Measurements from ENCODE around the gene LRIT2. TPM values are rescaled to one million over a fixed set of nuclear protein-coding genes. Genes with fewer than 3 reads are reported as not detected.

The LRIT2 gene
- total RNA-seq, 1 experiment from 2014 or later = not detected

DNA sequence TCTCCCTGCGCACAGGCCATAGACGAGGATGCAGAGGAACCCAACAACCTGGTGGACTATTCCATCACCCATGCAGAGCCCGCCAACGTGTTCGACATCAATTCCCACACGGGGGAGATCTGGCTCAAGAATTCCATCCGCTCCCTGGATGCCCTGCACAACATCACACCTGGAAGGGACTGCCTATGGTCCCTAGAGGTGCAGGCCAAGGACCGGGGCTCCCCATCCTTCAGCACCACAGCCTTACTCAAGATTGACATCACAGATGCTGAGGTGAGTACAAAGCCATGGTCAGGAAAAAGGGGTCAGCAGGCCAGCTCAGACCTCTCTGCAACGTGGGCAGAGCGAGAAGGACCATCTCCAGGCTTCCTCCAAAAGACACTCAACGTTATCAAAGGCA is 12.3 kb downstream of the LRIT2 start:
- ChIA-PET CTCF (no interaction called here), POLR2A (no interaction called here)
- Histone ChIP-seq H3K36me3 (ENCODE audit: control insufficient read depth, insufficient read depth, low read length) (no peaks in the 10 kb centered on the region), H3K27me3 (replicated peaks; ENCODE audit: control insufficient read depth, insufficient read depth, low read length) (peaks cover 2% of the 10 kb centered on the region; the same call in 1 of the 2 replicates), H3K4me1 (no peaks in the 10 kb centered on the region), H3K9me3 (no peaks in the 10 kb centered on the region), H3K4me3 (ENCODE audit: low read depth, low read length) (no peak overlapping the region)
- no peaks in the 10 kb centered on the region for H3K4me1 Mint-ChIP-seq (ENCODE audit: low read depth, unreplicated experiment)
- TF ChIP-seq CTCF (IDR thresholded peaks at IDR 0.05; ENCODE audit: insufficient read depth in 1 of 2, low read depth in 1 of 2, low read length in 1 of 2, severe bottlenecking in 1 of 2, unreplicated experiment in 1 of 2) = no peak
- H3K4me3 Mint-ChIP-seq (ENCODE audit: unreplicated experiment) = no peak overlapping the region
- no peak overlapping the region for H3K27ac Mint-ChIP-seq (ENCODE audit: unreplicated experiment)
- BruUV-seq (replicated peaks) = no TSS peak
- intact Hi-C loops (cut with micrococcal nuclease; ENCODE audit: unreplicated experiment) = no loop called here
- peaks cover 15% of the 10 kb centered on the region for H3K27me3 Mint-ChIP-seq (ENCODE audit: insufficient read depth, unreplicated experiment)
- DNase-seq = no peak
- no peaks in the 10 kb centered on the region for H3K9me3 Mint-ChIP-seq (ENCODE audit: unreplicated experiment)
- H3K36me3 Mint-ChIP-seq (ENCODE audit: insufficient read depth, unreplicated experiment) = no peaks in the 10 kb centered on the region

DNA sequence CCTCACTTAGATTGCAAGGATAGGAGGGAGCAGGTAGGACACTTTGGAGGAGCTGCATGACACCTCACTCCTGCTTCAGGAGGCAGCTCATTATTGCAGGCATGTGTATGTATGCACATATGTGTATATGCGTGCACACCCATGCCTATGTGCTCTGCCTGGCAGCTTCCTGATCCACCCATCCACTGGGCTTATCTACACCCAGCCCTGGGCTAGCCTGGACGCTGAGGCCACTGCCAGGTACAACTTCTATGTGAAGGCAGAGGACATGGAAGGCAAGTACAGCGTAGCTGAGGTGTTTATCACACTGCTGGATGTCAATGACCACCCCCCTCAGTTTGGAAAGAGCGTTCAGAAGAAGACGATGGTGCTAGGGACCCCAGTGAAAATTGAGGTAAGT is 13.3 kb downstream of the LRIT2 start:
- POLR2A ChIA-PET = no interaction called here
- Mint-ChIP-seq H3K27me3 (ENCODE audit: insufficient read depth, unreplicated experiment) (peaks cover 18% of the 10 kb centered on the region), H3K4me3 (ENCODE audit: unreplicated experiment) (no peak overlapping the region), H3K9me3 (ENCODE audit: unreplicated experiment) (no peaks in the 10 kb centered on the region), H3K36me3 (ENCODE audit: insufficient read depth, unreplicated experiment) (no peaks in the 10 kb centered on the region), H3K27ac (ENCODE audit: unreplicated experiment) (no peak overlapping the region), H3K4me1 (ENCODE audit: low read depth, unreplicated experiment) (no peaks in the 10 kb centered on the region)
- H3K27me3 ChIP-seq (replicated peaks; ENCODE audit: control insufficient read depth, insufficient read depth, low read length) = peaks cover 2% of the 10 kb centered on the region; the same call in 1 of the 2 replicates
- no peak for DNase-seq
- no peaks in the 10 kb centered on the region for H3K9me3 ChIP-seq
- TF ChIP-seq CTCF (IDR thresholded peaks at IDR 0.05; ENCODE audit: insufficient read depth in 1 of 2, low read depth in 1 of 2, low read length in 1 of 2, severe bottlenecking in 1 of 2, unreplicated experiment in 1 of 2) = no peak
- CTCF ChIA-PET = no interaction called here
- no TSS peak for BruUV-seq (replicated peaks)
- H3K4me1 ChIP-seq = no peaks in the 10 kb centered on the region
- no peak overlapping the region for H3K4me3 ChIP-seq (ENCODE audit: low read depth, low read length)
- H3K36me3 ChIP-seq (ENCODE audit: control insufficient read depth, insufficient read depth, low read length) = no peaks in the 10 kb centered on the region
- intact Hi-C loops (cut with micrococcal nuclease; ENCODE audit: unreplicated experiment) = no loop called here

GRCh38 chr10:84211566-84211965 is 13.8 kb downstream of the LRIT2 start:
- POLR2A ChIA-PET = no interaction called here
- Histone ChIP-seq H3K9me3 (no peaks in the 10 kb centered on the region), H3K4me3 (ENCODE audit: low read depth, low read length) (no peak overlapping the region), H3K4me1 (no peaks in the 10 kb centered on the region), H3K36me3 (ENCODE audit: control insufficient read depth, insufficient read depth, low read length) (no peaks in the 10 kb centered on the region), H3K27me3 (replicated peaks; ENCODE audit: control insufficient read depth, insufficient read depth, low read length) (peaks cover 2% of the 10 kb centered on the region; the same call in 1 of the 2 replicates)
- DNase-seq = no peak
- CTCF ChIA-PET = no interaction called here
- no peak for TF ChIP-seq CTCF (IDR thresholded peaks at IDR 0.05; ENCODE audit: insufficient read depth in 1 of 2, low read depth in 1 of 2, low read length in 1 of 2, severe bottlenecking in 1 of 2, unreplicated experiment in 1 of 2)
- intact Hi-C loops (cut with micrococcal nuclease; ENCODE audit: unreplicated experiment) = no loop called here
- Mint-ChIP-seq H3K27ac (ENCODE audit: unreplicated experiment) (no peak overlapping the region), H3K36me3 (ENCODE audit: insufficient read depth, unreplicated experiment) (no peaks in the 10 kb centered on the region), H3K9me3 (ENCODE audit: unreplicated experiment) (no peaks in the 10 kb centered on the region), H3K27me3 (ENCODE audit: insufficient read depth, unreplicated experiment) (peaks cover 22% of the 10 kb centered on the region), H3K4me1 (ENCODE audit: low read depth, unreplicated experiment) (no peaks in the 10 kb centered on the region), H3K4me3 (ENCODE audit: unreplicated experiment) (no peak overlapping the region)
- no TSS peak for BruUV-seq (replicated peaks)
